Stimulated activated CD4-positive, alpha-beta T cell treated with anti-CD3 and anti-CD28 coated beads, TNF-alpha, amount 100 ng/mL, for 4 hours (primary cell): Measurements from ENCODE around the gene PKN2.
"Not testable (repeated sequence)": the region's sequence is repeated elsewhere in the genome, so short reads cannot be mapped to it uniquely, and the experiment has no call there.

Source experiments
- DNase-seq, 3 experiments: peaks; one replicate each; pipeline ENCODE4 v3.0.0-alpha.2; 2020; ENCODE audit warnings: low read depth in 3 of 3

PKN2 gene

DNA sequence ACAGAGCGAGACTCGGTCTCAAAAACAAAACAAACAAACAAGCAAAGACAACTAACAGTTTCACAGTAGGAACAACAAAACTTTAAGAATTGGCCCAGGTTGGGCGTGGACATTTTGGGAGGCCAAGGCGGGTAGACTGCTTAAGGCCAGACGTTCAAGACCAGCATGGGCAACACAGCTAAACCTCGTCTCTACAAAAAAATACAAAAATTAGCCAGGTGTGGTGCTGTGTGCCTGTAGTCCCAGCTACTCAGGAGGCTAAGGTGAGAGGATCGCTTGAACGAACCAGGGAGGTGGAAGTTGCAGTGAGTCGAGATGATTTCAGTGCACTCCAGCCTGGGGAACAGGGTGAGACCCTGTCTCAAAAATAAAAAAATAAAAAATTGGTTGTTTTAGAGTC, 193.8 kb downstream of the PKN2 start:
- DNase-seq: no peak

DNA sequence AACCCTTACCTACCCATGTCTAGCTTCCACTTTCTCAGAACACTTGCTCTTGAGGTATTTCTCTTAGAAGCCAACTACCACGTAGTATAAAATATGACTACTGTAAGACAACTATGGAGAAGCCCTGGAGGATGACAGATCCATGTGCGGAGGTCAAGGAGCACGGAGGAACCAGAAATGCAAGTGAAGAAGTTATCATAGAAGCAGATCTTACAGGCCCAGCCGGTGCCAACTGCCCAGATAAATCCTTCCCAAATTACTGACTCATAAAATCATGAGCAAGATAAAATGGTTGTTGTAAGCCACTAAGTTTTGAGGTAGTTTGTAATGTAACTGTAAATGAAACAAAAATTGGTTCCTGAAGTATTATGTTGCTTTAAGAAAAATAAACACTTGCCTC, 194.7 kb downstream of the PKN2 start:
- no peak for DNase-seq

DNA sequence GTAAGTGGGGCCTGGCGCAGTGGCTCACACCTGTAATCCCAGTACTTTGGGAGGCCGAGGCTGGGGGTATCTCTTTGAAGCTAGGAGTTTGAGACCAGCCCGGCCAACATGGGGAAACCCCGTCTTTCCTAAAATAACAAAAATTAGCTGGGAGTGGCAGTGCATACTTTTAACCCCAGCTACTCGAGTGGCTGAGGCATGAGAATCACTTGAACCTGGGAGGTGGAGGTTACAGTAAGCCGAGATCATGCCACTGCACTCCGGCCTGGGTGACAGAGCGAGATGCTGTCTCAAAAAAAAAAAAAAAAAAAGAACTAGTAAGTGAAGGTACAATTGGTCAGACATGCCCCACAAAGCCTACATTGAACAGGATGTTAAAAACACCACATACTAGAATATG, 196.6 kb downstream of the PKN2 start:
- not testable (repeated sequence) for DNase-seq

DNA sequence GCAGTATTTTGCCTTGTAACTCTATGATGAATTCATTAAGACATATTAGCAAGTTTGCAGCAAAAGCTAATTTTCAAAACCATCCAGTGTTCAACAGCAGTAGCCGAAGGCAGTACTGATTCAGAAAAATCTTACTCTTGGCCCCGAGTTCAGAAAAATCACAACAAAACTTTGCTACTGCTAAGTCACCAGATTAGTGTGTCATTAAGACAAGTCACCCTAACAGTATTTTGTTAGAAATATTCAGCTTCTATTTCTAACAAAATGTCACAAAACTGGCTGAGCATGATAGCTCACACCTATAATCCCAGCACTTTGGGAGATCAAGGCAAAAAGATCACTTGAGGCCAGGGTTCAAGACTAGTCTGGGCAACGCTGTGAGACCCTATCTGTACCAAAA, 199.1 kb downstream of the PKN2 start:
- DNase-seq: no peak
